ENCODE measurements around the gene HTT. TPM values are rescaled to one million over a fixed set of nuclear protein-coding genes. Genes with fewer than 3 reads are reported as not detected.
A peak's percentile ranks its signal among the peaks of the same experiment; 100 is the strongest.

HTT gene
- total RNA-seq, 1 donor from 2014 or later: 48.0 TPM

DNA sequence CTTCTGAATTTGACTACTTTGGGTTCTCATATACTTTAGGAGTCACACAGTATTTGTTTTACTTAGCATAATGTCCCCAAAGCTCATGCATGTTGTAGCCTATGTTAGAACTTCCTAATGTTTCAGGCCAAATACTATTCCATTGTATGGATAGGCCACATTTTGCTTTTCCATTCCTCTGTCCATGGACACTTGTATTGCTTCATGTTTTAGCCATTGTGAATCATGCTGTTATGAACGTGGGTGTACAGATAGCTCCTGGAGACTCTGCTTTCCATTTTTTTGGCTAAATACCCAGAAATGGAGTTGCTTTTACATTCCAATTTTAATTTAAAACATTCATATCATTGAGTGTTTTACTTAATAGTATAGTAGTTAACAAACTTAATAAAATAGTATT is 54.5 kb downstream of the HTT start:
- Mint-ChIP-seq H3K9me3 (no peaks in the 10 kb centered on the region), H3K4me1 (ENCODE audit: unreplicated experiment) (no peaks in the 10 kb centered on the region), H3K36me3 (peaks cover 47% of the 10 kb centered on the region), H3K27ac (no peak overlapping the region), H3K27me3 (no peaks in the 10 kb centered on the region), H3K4me3 (no peak overlapping the region)
- no peak for TF ChIP-seq CTCF (conservative IDR thresholded peaks at IDR 0.05)
- DNase-seq (ENCODE audit: extremely low spot score, unreplicated experiment): no peak

DNA sequence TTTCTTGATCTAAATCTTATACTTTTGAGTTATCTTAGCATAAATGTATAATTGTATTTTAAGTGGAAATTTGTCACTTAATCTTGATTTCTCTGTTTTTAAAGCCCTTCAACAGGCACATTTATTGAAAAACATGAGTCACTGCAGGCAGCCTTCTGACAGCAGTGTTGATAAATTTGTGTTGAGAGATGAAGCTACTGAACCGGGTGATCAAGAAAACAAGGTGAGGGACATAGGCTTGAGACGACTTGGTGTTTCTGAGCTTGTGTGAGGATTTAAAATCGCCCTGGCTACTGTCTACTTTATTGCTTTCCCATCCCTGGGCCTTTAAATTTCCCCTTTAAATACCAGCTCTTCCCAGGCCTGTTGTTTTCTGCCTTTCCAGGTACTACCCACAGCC is 55.7 kb downstream of the HTT start:
- Mint-ChIP-seq H3K27ac (peak overlapping the region; percentile 65), H3K36me3 (peaks cover 48% of the 10 kb centered on the region), H3K4me1 (ENCODE audit: unreplicated experiment) (no peaks in the 10 kb centered on the region), H3K27me3 (no peaks in the 10 kb centered on the region), H3K4me3 (no peak overlapping the region), H3K9me3 (no peaks in the 10 kb centered on the region)
- no peak for TF ChIP-seq CTCF (conservative IDR thresholded peaks at IDR 0.05)
- DNase-seq (ENCODE audit: extremely low spot score, unreplicated experiment): no peak

GRCh38 chr4:3130826-3131225 is 56.3 kb downstream of the HTT start:
- no peaks in the 10 kb centered on the region for H3K9me3 Mint-ChIP-seq
- peaks cover 44% of the 10 kb centered on the region for H3K36me3 Mint-ChIP-seq
- DNase-seq (ENCODE audit: extremely low spot score, unreplicated experiment): no peak
- H3K27ac Mint-ChIP-seq: peak overlapping the region; percentile 65
- H3K27me3 Mint-ChIP-seq: no peaks in the 10 kb centered on the region
- no peak for TF ChIP-seq CTCF (conservative IDR thresholded peaks at IDR 0.05)
- H3K4me1 Mint-ChIP-seq (ENCODE audit: unreplicated experiment): no peaks in the 10 kb centered on the region
- H3K4me3 Mint-ChIP-seq: peak overlapping the region; percentile 4

GRCh38 chr4:3134201-3134600 is 59.7 kb downstream of the HTT start:
- TF ChIP-seq CTCF (conservative IDR thresholded peaks at IDR 0.05): no peak
- Mint-ChIP-seq H3K4me1 (ENCODE audit: unreplicated experiment) (no peaks in the 10 kb centered on the region), H3K4me3 (no peak overlapping the region), H3K27ac (no peak overlapping the region), H3K27me3 (no peaks in the 10 kb centered on the region), H3K36me3 (peaks cover 41% of the 10 kb centered on the region), H3K9me3 (no peaks in the 10 kb centered on the region)
- no peak for DNase-seq (ENCODE audit: extremely low spot score, unreplicated experiment)

GRCh38 chr4:3135155-3136011 is 60.9 kb downstream of the HTT start:
- H3K27me3 Mint-ChIP-seq: no peaks in the 10 kb centered on the region
- no peak overlapping the region for H3K27ac Mint-ChIP-seq
- no peaks in the 10 kb centered on the region for H3K9me3 Mint-ChIP-seq
- H3K4me3 Mint-ChIP-seq: no peak overlapping the region
- H3K4me1 Mint-ChIP-seq (ENCODE audit: unreplicated experiment): no peaks in the 10 kb centered on the region
- no peak for DNase-seq (ENCODE audit: extremely low spot score, unreplicated experiment)
- TF ChIP-seq CTCF (conservative IDR thresholded peaks at IDR 0.05): no peak
- peaks cover 37% of the 10 kb centered on the region for H3K36me3 Mint-ChIP-seq

All from type B pancreatic cell (in vitro differentiated cells).